Activated T-cell treated with anti-CD3 and anti-CD28 coated beads for 4 hours (primary cell): ENCODE measurements around the gene UCP3.

ENCODE experiments used
- DNase-seq: peaks from one replicate; pipeline ENCODE4 v3.0.0-alpha.2; 2020

UCP3 gene

DNA sequence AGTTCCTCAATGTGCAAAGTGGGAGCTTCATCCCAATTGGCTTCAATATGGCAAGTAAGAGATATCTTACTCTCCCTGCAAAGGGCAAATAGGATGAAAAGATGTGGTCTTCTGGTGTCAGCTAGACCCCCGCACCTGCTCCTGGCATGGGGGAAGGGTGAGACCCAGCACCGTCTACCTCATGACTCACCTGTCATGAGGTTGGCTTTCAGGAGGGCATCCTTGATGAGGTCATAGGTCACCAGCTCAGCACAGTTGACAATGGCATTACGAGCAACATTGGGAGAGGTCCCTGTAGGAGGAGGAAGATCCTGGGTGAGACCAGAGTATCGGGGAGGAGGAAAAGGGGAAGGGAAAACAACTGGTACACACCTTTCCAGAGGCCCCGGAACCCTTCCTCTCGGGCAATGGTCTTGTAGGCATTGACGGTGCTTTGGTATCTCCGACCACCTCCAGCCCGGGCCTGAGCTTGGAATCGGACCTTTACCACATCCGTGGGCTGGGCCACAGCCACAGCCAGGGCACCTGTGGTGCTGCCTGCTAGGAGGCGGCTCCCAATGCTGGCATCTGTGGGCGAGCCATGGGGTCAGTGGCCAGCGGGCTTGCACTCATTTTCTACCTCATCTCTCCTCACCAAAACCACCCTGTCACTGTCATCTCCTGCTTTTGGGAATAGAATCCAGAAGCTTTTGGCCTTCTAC is 32.3 kb downstream of the UCP3 start:
- no peak for DNase-seq

DNA sequence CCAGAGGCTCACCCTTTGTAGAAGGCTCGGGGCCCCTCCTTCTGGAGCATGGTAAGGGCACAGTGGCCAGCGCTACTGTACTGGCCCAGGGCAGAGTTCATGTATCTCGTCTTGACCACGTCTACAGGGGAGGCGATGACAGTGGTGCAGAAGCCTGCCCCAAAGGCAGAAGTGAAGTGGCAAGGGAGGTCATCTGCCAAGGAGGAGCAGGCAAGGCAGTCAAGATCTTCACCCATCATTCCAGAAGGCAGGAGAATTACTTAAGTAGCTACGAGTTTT is 33.5 kb downstream of the UCP3 start:
- DNase-seq, result no peak

DNA sequence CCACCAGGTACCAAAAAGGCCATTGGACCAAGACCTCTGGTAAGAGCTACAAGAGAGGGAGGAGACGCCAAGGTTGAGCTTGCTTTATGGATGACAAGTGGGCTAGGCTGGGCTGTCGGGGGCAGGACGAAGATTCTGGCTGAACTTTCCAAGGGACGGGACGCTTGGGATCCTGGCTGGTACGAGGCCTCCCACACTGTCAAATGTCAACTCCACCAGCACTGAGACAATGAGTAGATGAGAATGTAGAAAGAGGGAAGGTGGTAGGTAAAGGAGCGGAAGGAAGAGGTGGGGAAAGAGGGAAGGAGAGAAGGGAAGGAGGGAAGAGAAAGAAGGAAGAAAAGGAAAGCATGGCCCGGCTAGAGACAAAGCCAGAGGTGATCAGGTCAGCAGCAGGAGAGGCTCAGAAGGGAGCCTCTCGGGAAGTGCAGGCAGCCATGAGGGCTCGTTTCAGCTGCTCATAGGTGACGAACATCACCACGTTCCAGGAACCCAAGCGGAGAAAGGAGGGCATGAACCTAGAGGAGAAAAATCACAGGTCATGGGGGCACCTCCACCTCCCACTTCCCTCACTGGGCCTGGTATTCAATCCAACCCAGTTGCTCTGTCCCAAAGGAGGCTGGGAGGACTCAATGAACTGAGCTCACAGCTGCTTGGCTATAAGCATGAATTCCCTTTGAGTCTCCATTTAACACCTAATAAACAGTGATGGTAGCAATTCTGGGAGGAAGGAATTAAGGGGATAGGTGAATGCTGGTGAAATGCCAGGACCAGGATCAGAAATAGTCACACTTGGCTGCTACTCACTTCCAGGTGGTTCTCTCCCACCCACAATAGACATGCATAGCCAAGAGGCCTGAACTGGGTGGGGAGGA is 34.0 kb downstream of the UCP3 start:
- no peak for DNase-seq

DNA sequence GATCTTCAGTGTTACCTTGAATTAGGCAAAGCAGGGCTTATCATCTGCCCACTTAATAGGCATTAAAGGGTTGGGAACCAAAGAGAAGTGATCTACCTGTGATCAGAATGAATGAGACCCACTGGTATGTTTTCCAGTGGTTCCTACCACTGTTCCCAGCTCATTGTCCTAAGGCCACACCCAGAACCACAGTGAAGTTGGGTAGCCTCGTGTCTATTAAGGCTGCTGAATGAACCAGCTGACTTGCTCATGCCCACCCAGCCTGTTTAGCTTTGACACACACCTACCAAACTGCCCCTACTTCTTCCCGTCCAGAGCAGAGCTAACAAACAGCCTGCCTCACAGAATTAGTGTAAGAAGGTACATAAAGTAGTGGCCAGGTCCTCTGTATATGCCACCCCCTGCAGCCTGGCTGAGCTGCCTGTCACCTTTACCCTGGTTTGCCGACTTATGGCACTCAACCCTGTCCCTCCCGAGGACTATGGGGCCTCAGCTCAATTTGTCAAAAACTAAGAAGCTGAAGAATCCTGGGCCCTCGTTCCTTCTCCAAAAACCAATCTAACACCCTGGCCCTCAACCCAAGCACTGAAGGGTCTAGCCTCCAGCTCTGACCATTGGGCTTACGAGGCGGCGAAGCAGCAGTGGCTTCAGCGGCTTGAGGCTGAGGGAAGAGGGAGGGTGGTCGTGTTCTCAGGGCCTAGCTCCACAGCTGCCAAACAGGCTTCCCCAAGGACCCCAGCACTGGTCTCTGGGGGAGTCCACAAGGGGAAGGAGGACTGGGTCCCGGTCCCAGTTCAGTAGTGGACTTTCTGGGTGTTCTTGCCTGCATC is 36.0 kb downstream of the UCP3 start:
- no peak for DNase-seq

DNA sequence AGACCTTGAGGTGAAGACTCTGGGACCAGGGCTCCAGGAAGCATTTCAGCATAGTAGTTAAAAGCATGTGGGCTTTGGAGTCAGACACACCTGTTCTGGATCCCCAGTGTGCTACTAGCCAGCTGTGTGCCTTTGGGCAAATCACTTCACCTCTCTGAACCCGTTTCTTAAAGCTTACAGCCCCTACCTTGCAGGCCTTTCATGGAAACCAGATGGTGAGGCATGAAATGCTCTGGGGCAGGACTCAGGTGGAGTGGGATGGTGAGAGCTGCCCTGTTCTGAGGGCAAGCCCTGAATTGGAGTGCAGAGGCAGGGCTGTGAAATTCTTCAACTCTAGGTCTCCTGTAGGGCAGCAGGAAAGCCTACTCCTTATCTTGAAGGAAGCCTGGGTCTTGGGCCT is 36.7 kb downstream of the UCP3 start:
- no peak for DNase-seq

DNA sequence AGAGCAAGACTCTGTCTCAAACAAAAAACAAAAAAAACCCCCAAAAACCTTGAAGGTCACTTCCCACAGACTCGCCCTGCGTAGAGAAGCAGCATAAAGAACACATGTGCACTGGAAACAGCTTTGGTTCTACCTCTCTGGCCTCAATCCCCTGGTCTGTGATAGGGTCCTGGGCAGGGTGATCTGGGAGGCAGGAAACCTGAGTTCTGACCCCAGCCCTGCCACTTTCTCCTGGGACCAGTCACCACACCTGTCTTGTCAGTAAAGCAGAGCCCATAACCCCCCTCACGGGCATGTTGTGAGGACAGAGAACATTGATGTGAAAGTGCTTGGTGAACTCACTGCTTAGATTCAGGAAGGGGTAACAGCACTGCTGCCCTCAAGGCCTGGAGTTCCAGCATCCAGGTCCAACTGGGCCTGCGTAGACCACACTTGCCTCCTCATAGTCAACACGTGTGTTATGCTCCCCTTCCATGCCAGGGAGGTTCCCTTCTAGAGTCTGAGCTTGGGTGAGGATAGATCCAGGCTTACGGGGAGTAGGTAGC is 37.6 kb downstream of the UCP3 start:
- DNase-seq, result no peak

DNA sequence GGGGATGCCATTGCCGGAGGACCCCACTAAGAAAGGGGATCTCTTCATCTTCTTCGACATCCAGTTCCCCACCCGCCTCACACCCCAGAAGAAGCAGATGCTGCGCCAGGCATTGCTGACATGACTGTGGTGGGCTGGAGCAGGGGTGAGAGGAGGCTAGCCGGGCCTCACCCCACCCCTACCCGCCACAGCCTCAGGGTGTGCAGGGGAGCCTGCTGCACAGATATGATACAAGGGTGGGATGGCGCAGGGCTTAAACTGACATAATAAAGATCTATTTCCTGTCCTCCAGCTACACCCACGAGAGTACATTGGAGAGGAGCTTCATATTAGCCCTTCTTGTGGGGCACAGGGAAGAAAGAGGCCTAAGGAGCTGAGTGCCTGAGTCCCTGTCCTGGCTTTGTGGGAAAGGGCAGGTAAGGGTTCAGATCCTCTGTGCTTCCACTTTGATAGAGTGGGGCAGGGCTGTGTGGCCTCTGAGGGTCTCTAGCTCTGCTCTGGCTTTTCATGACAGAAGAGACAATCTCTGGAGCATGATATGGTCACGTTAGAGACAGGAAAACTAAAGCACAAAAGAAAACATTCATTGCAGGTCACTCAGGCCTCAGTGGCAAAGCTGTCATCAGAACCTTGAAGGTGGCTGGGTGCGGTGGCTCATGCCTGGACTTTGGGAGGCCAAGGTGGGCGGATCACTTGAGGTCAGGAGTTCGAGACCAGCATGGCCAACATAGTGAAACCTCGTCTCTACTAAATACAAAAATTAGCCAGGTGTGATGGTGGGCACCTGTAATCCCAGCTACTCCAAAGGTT is 38.7 kb downstream of the UCP3 start:
- DNase-seq, result no peak

DNA sequence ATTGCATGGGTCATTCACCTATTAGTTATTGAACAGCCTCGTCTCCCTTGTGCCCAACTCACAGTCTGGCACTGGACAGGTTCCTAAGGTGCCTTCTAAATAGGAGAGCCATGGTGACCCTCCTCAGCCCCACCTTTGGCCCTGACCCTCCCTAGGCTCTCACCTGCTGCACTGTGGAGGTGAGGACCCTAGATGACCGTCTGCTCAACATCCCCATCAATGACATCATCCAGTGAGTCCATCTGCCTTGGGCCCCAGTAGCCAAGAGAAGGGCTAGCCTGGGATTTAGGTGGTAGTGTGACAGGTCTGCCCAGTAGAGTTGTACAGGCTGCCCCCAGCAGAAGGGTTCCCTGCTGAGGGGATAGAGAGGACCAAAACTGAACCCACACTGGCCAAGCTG is 39.8 kb downstream of the UCP3 start:
- no peak for DNase-seq

DNA sequence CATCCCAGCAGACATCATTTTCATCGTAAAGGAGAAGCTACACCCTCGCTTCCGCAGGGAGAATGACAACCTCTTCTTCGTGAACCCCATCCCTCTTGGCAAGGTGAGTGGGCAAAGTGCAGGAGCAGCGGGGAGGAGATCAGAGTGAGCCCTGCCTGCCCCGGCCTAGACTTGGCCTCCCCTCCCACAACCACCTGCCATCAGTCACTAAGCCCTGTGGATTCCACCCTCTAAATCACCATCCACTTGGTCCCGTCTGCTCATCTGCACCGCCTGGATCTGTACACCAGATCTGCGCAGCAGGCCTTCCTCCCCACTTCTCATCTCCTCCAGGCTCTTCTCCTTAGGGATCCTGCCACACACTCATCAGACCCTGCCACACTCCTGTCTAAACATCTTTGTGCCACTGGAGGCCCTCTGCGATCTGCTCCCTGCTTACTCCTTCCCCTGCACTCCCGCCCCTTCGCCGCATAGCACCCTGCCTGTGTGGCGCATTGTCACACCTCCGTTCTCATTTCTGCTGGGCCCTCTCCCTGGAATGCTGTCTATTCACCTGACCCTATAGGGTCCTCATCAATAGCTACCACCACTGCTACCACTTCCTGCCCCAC is 40.4 kb downstream of the UCP3 start:
- no peak for DNase-seq

DNA sequence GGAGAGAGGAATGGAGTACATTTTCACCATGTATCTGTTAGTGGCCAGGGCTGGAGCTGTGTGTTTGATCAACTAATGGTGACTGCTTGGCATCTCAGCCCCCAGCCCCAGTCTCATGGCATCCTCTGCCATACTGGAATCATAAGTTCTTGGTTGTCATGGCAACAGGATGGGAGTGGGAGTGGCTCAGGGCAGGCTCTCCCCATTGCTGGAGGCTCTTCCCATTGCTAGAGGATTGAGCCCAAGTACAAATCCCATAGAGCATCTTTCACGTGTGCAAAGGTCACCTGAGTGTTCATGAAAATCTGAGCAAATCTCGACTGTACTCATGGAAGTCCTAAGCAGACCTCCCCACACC is 43.1 kb downstream of the UCP3 start:
- DNase-seq, result no peak

DNA sequence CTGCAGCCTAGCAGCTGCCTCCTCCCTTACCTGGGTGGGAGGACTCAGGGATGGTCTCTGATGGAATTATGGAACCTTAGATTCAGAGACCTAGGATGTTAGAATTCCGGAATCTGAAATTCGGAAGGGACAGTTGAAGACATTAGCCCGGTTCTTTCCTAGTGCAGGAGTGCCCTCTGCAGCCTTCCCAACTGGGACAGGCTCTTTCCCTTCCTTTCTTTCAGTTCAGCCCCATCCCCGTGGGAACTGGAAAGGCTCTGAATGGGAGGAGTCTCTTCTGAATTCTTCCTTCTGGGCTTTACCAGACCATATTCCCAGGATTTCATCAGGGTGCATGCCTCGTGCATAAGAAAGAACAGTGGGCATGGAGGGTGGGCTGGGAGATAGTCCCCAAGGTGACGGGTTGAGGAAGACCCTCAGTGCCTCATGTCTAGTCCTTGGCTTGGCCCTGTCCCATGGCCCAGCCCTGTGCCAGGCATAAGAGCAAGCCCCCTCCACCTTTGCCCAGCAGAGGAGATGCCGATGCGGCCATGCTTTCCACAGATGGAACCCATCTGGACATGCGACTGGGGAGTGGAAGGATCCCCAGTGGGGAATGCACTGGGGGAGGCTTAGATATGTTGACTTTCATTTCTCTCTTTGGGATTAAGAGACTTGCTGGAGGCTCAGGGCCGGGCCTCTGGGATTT is 43.7 kb downstream of the UCP3 start:
- no peak for DNase-seq

DNA sequence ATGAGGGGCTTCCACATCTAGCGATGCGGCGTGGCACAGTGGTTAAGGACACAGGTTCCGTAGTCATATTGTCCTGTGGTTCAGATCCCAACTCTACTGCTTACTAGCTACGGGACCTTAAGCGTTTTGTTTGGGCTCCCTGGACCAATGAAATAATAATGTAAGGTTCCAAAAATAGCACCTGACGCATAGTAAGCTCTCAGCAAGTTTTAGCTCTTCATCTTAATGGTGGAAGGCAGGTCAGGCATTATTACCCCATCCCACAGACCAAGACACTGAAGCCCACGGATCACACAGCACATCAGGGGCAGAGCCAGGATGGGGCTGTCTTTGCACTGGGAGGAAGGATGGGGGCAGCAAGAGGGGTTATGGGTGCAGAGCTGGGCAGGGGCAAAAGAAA is 45.0 kb downstream of the UCP3 start:
- no peak for DNase-seq

DNA sequence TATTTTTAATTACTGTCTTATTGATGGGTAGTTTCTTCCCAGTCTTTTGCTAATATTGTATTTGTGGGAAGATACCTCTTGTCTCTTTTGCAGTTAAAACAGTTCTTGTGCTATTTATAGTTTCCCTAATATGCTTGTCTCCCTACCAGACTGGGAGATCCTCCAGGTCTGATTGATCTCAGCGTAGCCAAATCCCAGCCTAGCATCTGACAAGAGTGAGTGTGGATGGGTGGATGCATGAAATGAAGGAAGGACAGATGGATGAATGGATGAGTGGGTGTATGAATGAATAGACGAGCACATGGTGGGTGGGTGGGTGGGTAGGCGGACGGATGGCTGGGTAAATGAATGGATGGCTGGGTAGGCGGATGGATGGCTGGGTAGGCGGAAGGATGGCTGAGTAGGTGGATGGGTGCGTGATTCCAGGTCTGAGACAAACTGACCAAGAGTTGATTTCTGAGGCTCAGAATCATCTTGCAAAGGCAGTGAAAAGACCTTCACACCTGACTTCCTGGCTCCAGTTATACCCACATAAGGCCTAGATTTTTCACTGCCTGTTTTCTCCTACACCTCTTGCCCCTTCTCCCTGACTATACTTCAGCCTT is 46.7 kb downstream of the UCP3 start:
- no peak for DNase-seq

DNA sequence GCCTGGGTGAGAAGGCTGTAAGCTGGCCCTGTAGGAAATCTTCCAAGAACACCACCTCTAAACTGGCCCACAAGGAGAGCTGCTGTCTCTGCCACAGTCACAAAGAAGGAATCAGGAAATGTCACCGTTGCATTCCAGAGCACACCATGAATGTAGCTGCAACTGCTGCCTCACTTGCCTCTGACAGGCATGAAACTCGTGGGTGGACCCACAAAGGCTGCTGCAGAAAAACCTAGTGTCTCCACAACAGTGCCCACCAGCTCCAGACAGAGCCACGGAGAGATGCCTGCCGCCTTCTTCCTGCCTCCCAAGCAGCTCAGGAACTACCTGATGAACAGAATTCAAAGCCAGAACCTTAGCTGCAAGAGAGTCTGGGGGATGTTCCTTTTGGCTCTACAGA is 47.6 kb downstream of the UCP3 start:
- no peak for DNase-seq

DNA sequence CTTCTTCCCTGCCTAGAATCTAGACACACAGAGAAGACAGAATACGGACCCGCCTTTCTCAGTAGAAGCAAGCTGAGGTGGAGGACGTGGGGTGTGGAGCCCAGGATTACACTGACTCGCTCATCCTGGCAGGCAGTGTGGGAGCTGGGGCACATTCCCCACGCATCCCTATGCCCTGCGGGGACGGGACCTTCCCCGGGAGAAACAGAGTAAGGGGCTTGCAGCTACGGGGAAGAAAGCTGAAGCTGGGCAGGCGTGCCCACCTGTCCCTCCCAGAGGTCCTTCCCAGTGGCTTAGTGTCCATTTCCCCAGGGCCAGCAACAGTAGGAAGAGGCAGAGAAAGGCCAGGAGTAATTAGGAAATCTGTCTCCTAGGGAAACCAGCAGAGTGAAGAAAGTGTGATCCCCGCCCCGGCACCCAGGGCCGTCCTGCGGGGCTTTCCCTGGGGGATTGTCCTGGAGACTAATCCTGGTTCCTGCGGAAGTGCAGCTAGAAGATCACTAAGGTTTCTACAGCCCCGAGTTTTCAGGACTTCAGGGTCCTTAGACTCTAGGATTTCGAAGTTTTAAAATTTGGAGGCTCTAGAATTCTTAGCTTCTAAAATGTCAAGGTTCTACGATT is 50.3 kb downstream of the UCP3 start:
- no peak for DNase-seq

DNA sequence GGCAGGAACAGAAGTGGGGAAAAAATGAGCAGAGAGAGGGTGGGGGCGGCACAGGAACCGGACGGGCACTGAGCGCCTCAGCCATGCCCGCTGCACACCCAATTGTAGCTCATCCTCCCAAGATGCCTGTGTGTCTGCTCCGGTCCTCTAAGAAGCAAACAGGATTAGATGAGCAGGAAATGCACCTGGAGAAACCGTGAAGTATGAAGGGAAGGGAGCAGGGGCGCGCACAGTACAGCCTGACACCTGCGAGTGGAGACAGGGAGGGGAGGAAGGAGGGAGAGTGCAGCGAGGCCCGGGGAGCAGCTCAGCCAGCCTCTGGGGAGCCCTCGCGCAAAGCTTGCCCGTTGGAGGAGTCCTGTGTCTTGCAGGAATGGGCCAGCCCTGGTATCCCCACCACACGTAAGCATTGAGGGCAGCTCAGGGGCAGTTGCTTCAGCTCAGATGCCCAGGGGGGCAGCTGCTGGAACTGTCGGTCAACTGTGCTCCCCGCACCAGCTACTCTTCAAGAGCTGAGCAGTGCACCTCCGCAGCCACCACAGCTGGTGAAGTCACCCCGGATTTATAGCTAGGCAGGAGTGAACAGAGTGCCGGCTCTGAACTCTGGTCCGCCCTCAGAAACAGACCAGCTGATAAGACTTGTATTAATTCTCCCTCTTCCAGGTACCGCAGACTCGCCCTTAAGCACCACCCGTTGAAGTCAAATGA is 51.1 kb downstream of the UCP3 start:
- DNase-seq, result no peak

DNA sequence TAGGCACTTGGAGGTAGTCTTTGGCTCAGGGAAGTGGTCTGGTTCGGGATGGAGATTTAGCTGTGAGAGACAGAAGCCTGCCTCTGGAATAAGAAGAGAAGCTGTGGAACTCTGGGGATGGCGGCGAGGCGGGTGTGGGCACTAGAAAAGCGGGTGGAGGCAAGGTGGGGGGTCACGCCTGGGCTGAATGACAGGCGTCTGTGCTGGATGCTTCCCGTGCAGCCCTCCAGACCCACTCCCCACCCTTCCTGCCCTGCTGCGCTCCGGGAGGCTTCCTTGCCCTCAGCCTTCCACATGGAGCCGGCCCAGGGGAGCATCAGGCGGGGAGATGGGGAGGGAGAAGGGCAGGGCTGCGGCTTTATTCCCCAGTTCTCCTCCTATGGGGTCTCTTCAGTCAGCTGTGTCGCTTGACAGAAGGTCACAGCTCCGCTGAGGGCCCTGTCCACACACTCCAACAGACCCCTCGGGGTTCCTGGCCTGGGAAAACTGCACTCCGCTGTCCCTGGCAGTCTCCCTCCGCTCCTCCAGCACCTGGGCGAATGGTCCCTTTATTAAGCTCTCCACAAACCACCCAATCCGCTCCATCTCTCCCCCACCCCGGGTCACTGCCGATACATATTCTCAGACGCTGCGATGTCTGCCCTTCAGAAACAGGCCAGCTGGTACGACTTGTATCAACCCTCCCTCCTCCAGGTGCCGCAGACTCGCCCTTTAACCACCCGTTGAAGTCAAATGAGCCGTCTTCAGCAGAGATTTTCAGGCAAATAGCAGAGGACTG is 51.8 kb downstream of the UCP3 start:
- no peak for DNase-seq

DNA sequence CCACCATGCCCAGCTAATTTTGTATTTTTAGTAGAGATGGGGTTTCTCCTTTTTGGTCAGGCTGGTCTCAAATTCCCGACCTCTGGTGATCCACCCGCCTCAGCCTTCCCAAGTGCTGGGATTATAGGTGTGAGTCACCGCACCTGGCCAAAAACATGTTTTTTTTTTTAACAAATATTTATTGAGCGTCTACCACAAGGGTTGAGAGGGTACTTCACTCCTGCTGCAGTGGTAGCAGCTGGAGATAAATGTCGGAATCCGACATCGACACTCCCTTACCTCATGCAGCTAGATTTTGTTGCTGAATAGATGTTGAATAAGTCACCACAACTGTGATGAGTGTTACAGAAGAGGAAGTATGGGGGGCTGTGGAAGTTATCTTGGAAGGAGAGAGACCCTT is 57.1 kb downstream of the UCP3 start:
- no peak for DNase-seq
